K562 (cell line): ENCODE results near the gene HCFC1R1. TPM values are rescaled to one million over a fixed set of nuclear protein-coding genes. Genes with fewer than 3 reads are reported as not detected.

Experiments
- BHLHE40 ChIP-seq: IDR thresholded peaks from 2 replicates; pipeline ENCODE4 v1.6.1; 2011; ENCODE audit warnings: low read length, improper control_type of control experiment
- DMBX1 ChIP-seq: fragments of 250-450 bp; sonication (Bioruptor Pico); IDR thresholded peaks from 2 replicates; pipeline ENCODE4 v1.8.0; 2022; ENCODE audit warnings: inconsistent platforms, mild to moderate bottlenecking, moderate library complexity, borderline replicate concordance
- FOXP4 ChIP-seq: sonication (generic); formaldehyde crosslinking; IDR thresholded peaks from 2 replicates; pipeline ENCODE4 v1.8.0; 2022; ENCODE audit warnings: mild to moderate bottlenecking, missing genetic modification reagents, borderline replicate concordance
- GATA2 ChIP-seq: sonication (generic); formaldehyde crosslinking; IDR thresholded peaks from 2 replicates; pipeline ENCODE4 v1.4.0; 2020; ENCODE audit warnings: mild to moderate bottlenecking, missing genetic modification reagents
- HMG20A ChIP-seq: fragments of 450-650 bp; formaldehyde crosslinking; conservative IDR thresholded peaks from 2 replicates; pipeline ENCODE4 v1.4.0; 2020; ENCODE audit warnings: mild to moderate bottlenecking, mixed read lengths
- MEIS2 ChIP-seq: fragments of 450-650 bp; IDR thresholded peaks from 2 replicates; pipeline ENCODE4 v1.6.1; 2014; ENCODE audit warnings: mild to moderate bottlenecking; ENCODE audit not compliant: partially characterized antibody
- SMARCC2 ChIP-seq: fragments of 450-650 bp; IDR thresholded peaks from 2 replicates; pipeline ENCODE4 v1.6.1; 2017; ENCODE audit warnings: antibody characterized with exemption, moderate library complexity, mild to moderate bottlenecking, low read depth
- TBP ChIP-seq: optimal IDR thresholded peaks from 2 replicates; pipeline ENCODE3; 2011; ENCODE audit warnings: low read depth, low read length, improper control_type of control experiment
- TFAM ChIP-seq: fragments of 250-450 bp; sonication (Bioruptor Pico); conservative IDR thresholded peaks from 2 replicates; pipeline ENCODE4 v1.5.0; 2021; ENCODE audit warnings: mild to moderate bottlenecking, moderate library complexity
- ZKSCAN1 ChIP-seq: fragments of 150-350 bp; IDR thresholded peaks from 2 replicates; pipeline ENCODE4 v1.6.1; 2016; ENCODE audit warnings: low read depth, low read length
- ZNF354B ChIP-seq: fragments of 250-450 bp; sonication (Bioruptor Pico); IDR thresholded peaks from 2 replicates; pipeline ENCODE4 v1.4.0; 2020
- ZNF695 ChIP-seq: fragments of 450-650 bp; formaldehyde crosslinking; IDR thresholded peaks from 2 replicates; pipeline ENCODE4 v1.4.0; 2020; ENCODE audit warnings: mild to moderate bottlenecking, moderate library complexity
- polyA plus RNA-seq, 8 experiments: library from polyadenylated mRNA; depleted of rRNA in 4 of 8; stranded (reverse) in 5 of 8; unstranded in 3 of 8; fragments of >200 nt; fragmentation: Nextera tagmentation in 2 of 8; fragmentation: Illumina TruSeq in 1 of 8; extraction: Ambion mirVana in 2 of 8; extraction: Trizol in 1 of 8; gene quantifications; 2 replicates each; pipeline versions ENCODE4 v1.2.1 to v1.2.3, GENCODE V29; 2011 to 2014; ENCODE audit warnings: inconsistent platforms in 1 of 8, missing spikeins in 1 of 8
- total RNA-seq, 7 experiments: library from RNA; depleted of rRNA in 6 of 7; stranded (reverse); fragments of >200 nt in 6 of 7; fragmentation: Illumina TruSeq in 2 of 7; extraction: Trizol in 2 of 7; gene quantifications; 2 replicates each; pipeline versions ENCODE4 v1.2.1 to v1.2.3, GENCODE V29; 2011 to 2021; ENCODE audit warnings: low replicate concordance in 1 of 7
- TF ChIP-seq, protein P1 (sequence below): fragments of 450-650 bp; formaldehyde crosslinking; IDR thresholded peaks from 2 replicates; pipeline ENCODE4 v1.4.0; 2020; ENCODE audit warnings: mild to moderate bottlenecking, moderate library complexity
- TF ChIP-seq, protein P2 (sequence below): fragments of 200-600 bp; sonication (generic); IDR thresholded peaks from one replicate; pipeline ENCODE4 v1.6.1; 2012; ENCODE audit warnings: mild to moderate bottlenecking, low read depth, low read length, inconsistent platforms

HCFC1R1 gene
- total and polyA plus RNA-seq, 9 of the 15 experiments (the other 6 are each of a cell fraction or from before 2014, with no cell fraction given), result 2.2 to 29.0 (median 11.2) TPM

DNA sequence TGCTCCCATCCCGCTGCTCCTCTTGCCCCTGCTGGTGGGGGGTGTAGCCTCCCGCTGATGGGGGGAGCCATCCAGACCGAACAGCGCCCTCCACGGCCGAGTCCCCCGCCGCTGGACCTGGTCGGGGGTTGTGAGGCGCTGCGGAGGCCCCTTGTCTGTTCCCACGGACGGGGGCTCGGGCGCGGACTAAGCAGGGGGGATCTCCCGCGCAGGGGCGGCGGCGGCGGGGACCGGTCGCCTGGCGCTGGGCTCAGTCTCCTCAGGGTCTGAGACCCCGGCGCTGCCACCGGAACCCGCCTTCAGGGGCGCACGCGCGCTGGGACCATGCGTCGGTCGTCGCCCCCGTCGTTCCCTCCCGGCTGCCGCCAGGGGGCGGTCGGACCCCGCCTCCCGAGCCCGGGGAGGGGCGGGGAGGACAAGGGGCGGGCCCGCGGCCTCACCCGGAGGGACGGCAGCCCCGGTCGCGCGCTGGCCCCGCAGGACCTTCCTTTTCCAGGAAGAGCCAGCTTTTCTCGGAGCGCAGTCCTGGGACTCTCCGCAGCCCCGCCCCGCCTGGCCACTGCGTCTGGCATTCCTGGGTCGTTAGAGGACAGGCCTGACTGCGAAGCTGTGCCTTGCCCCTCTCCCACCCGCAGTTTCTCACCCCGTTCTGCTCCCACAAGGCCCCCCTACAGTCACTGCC lies 35.4 kb upstream of the HCFC1R1 start (continued):
- no peak for TF ChIP-seq ZNF695 (CRISPR knock-in tag)
- TF ChIP-seq MEIS2, result peak; percentile 43
- no peak for TF ChIP-seq TFAM (CRISPR knock-in tag)
- TF ChIP-seq BHLHE40, result peak; percentile 48
- TF ChIP-seq SMARCC2, result no peak
- no peak for TF ChIP-seq DMBX1 (CRISPR knock-in tag)
- TF ChIP-seq FOXP4 (CRISPR knock-in tag), result no peak
- no peak for TF ChIP-seq GATA2
- TF ChIP-seq ZNF354B (CRISPR knock-in tag), result no peak
- no peak for TF ChIP-seq ZKSCAN1
- TF ChIP-seq, protein P1, sequence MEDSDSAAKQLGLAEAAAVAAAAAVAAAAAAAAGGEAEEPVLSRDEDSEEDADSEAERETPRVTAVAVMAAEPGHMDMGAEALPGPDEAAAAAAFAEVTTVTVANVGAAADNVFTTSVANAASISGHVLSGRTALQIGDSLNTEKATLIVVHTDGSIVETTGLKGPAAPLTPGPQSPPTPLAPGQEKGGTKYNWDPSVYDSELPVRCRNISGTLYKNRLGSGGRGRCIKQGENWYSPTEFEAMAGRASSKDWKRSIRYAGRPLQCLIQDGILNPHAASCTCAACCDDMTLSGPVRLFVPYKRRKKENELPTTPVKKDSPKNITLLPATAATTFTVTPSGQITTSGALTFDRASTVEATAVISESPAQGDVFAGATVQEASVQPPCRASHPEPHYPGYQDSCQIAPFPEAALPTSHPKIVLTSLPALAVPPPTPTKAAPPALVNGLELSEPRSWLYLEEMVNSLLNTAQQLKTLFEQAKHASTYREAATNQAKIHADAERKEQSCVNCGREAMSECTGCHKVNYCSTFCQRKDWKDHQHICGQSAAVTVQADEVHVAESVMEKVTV (CRISPR knock-in tag), result peak; percentile 96
- TF ChIP-seq TBP, result peak; percentile 35
- TF ChIP-seq, protein P2, sequence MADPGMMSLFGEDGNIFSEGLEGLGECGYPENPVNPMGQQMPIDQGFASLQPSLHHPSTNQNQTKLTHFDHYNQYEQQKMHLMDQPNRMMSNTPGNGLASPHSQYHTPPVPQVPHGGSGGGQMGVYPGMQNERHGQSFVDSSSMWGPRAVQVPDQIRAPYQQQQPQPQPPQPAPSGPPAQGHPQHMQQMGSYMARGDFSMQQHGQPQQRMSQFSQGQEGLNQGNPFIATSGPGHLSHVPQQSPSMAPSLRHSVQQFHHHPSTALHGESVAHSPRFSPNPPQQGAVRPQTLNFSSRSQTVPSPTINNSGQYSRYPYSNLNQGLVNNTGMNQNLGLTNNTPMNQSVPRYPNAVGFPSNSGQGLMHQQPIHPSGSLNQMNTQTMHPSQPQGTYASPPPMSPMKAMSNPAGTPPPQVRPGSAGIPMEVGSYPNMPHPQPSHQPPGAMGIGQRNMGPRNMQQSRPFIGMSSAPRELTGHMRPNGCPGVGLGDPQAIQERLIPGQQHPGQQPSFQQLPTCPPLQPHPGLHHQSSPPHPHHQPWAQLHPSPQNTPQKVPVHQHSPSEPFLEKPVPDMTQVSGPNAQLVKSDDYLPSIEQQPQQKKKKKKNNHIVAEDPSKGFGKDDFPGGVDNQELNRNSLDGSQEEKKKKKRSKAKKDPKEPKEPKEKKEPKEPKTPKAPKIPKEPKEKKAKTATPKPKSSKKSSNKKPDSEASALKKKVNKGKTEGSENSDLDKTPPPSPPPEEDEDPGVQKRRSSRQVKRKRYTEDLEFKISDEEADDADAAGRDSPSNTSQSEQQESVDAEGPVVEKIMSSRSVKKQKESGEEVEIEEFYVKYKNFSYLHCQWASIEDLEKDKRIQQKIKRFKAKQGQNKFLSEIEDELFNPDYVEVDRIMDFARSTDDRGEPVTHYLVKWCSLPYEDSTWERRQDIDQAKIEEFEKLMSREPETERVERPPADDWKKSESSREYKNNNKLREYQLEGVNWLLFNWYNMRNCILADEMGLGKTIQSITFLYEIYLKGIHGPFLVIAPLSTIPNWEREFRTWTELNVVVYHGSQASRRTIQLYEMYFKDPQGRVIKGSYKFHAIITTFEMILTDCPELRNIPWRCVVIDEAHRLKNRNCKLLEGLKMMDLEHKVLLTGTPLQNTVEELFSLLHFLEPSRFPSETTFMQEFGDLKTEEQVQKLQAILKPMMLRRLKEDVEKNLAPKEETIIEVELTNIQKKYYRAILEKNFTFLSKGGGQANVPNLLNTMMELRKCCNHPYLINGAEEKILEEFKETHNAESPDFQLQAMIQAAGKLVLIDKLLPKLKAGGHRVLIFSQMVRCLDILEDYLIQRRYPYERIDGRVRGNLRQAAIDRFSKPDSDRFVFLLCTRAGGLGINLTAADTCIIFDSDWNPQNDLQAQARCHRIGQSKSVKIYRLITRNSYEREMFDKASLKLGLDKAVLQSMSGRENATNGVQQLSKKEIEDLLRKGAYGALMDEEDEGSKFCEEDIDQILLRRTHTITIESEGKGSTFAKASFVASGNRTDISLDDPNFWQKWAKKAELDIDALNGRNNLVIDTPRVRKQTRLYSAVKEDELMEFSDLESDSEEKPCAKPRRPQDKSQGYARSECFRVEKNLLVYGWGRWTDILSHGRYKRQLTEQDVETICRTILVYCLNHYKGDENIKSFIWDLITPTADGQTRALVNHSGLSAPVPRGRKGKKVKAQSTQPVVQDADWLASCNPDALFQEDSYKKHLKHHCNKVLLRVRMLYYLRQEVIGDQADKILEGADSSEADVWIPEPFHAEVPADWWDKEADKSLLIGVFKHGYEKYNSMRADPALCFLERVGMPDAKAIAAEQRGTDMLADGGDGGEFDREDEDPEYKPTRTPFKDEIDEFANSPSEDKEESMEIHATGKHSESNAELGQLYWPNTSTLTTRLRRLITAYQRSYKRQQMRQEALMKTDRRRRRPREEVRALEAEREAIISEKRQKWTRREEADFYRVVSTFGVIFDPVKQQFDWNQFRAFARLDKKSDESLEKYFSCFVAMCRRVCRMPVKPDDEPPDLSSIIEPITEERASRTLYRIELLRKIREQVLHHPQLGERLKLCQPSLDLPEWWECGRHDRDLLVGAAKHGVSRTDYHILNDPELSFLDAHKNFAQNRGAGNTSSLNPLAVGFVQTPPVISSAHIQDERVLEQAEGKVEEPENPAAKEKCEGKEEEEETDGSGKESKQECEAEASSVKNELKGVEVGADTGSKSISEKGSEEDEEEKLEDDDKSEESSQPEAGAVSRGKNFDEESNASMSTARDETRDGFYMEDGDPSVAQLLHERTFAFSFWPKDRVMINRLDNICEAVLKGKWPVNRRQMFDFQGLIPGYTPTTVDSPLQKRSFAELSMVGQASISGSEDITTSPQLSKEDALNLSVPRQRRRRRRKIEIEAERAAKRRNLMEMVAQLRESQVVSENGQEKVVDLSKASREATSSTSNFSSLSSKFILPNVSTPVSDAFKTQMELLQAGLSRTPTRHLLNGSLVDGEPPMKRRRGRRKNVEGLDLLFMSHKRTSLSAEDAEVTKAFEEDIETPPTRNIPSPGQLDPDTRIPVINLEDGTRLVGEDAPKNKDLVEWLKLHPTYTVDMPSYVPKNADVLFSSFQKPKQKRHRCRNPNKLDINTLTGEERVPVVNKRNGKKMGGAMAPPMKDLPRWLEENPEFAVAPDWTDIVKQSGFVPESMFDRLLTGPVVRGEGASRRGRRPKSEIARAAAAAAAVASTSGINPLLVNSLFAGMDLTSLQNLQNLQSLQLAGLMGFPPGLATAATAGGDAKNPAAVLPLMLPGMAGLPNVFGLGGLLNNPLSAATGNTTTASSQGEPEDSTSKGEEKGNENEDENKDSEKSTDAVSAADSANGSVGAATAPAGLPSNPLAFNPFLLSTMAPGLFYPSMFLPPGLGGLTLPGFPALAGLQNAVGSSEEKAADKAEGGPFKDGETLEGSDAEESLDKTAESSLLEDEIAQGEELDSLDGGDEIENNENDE, result no peak
- no peak for TF ChIP-seq HMG20A (CRISPR knock-in tag)
